Keratinocyte (primary cell): ENCODE data around the gene STKLD1.

ENCODE experiments used
- EZH2 ChIP-seq: IDR thresholded peaks from one replicate; pipeline ENCODE4 v1.6.1; 2012; ENCODE audit warnings: inconsistent platforms, mild to moderate bottlenecking, low read length, moderate library complexity
- TF ChIP-seq, protein P1 (sequence below), 3 experiments: IDR thresholded peaks in 1 of 3; conservative IDR thresholded peaks in 1 of 3; optimal IDR thresholded peaks in 1 of 3; 2 replicates in 2 of 3; 3 replicates in 1 of 3; pipeline versions ENCODE3 to v1.5.1; 2011; ENCODE audit warnings: low read length in 3 of 3, mild to moderate bottlenecking in 3 of 3, moderate library complexity in 2 of 3, control low read depth in 1 of 3, inconsistent platforms in 1 of 3; ENCODE audit not compliant: insufficient read depth in 2 of 3; ENCODE audit errors: extremely low read depth in 1 of 3

DNA sequence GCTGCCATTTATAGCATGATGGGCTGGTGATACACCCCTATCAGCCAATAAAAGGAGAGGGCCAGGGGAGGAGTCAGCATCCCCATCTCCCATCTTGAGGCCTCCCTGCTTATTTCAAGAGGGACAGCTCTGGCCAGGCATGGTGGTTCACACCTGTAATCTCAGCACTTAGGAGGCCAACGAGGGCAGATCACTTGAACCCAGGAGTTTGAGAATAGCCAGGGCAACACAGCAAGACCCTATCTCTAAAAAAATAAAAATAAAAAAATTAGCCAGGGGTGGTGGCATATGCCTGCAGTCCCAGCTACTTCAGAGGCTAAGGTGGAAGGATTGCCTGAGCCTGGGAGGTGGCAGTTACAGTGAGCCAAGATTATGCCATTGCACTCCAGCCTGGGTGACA is 31.9 kb downstream of the STKLD1 start:
- TF ChIP-seq, protein P1, sequence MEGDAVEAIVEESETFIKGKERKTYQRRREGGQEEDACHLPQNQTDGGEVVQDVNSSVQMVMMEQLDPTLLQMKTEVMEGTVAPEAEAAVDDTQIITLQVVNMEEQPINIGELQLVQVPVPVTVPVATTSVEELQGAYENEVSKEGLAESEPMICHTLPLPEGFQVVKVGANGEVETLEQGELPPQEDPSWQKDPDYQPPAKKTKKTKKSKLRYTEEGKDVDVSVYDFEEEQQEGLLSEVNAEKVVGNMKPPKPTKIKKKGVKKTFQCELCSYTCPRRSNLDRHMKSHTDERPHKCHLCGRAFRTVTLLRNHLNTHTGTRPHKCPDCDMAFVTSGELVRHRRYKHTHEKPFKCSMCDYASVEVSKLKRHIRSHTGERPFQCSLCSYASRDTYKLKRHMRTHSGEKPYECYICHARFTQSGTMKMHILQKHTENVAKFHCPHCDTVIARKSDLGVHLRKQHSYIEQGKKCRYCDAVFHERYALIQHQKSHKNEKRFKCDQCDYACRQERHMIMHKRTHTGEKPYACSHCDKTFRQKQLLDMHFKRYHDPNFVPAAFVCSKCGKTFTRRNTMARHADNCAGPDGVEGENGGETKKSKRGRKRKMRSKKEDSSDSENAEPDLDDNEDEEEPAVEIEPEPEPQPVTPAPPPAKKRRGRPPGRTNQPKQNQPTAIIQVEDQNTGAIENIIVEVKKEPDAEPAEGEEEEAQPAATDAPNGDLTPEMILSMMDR (optimal IDR thresholded peaks at IDR 0.05 in 1 of 3, IDR thresholded peaks at IDR 0.05 in 1 of 3, conservative IDR thresholded peaks at IDR 0.05 in 1 of 3; ENCODE audit: extremely low read depth in 1 of 3, insufficient read depth in 2 of 3, low read length in 3 of 3) = no peak
- TF ChIP-seq EZH2 = no peak
